Muscle layer of colon (tissue), 2 donors: ENCODE measurements around the gene MEF2C.

Experiments used
- H3K27ac ChIP-seq: one replicate; pipeline ENCODE4 v1.7.0; 2013; ENCODE audit warnings: low read depth, mild to moderate bottlenecking, low read length, moderate library complexity
- H3K27me3 ChIP-seq, 2 donors: one replicate each; pipeline ENCODE4 v1.7.0; 2013; ENCODE audit warnings: low read length in 2 of 2, mild to moderate bottlenecking in 2 of 2; ENCODE audit not compliant: insufficient read depth in 2 of 2, control insufficient read depth in 1 of 2
- H3K36me3 ChIP-seq: one replicate; pipeline ENCODE4 v1.7.0; 2013; ENCODE audit warnings: mild to moderate bottlenecking, low read length; ENCODE audit not compliant: insufficient read depth
- H3K4me1 ChIP-seq: one replicate; pipeline ENCODE4 v1.7.0; 2013; ENCODE audit warnings: mild to moderate bottlenecking, low read length; ENCODE audit not compliant: insufficient read depth
- H3K4me3 ChIP-seq, 2 donors: one replicate each; pipeline ENCODE4 v1.7.0; 2013; ENCODE audit warnings: low read length in 2 of 2, low read depth in 1 of 2, mild to moderate bottlenecking in 1 of 2, moderate library complexity in 1 of 2
- H3K9ac ChIP-seq: one replicate; pipeline ENCODE4 v1.7.0; 2013; ENCODE audit warnings: low read length
- H3K9me3 ChIP-seq: one replicate; pipeline ENCODE4 v1.7.0; 2013; ENCODE audit warnings: mild to moderate bottlenecking, low read length
- donor health status: abdominal sarcoma.
- donor health status: Adenocarcinoma of cecum.

Gene MEF2C

GRCh38 chr5:88876714-88877113 lies 6.3 kb downstream of the MEF2C start:
- H3K27ac ChIP-seq: no peak overlapping the region
- peaks cover 34% of the 10 kb centered on the region for H3K4me1 ChIP-seq
- H3K27me3 ChIP-seq: no peaks in the 10 kb centered on the region
- H3K36me3 ChIP-seq: no peaks in the 10 kb centered on the region
- no peak overlapping the region for H3K9ac ChIP-seq
- no peaks in the 10 kb centered on the region for H3K9me3 ChIP-seq
- H3K4me3 ChIP-seq: no peak overlapping the region

- H3K27me3 ChIP-seq: no peaks in the 10 kb centered on the region
- H3K27ac ChIP-seq: no peak overlapping the region
- peaks cover 34% of the 10 kb centered on the region for H3K4me1 ChIP-seq
- no peaks in the 10 kb centered on the region for H3K9me3 ChIP-seq
- H3K36me3 ChIP-seq: no peaks in the 10 kb centered on the region
- H3K9ac ChIP-seq: no peak overlapping the region
- no peak overlapping the region for H3K4me3 ChIP-seq
Measured at GRCh38 chr5:88875341-88876234, 7.4 kb downstream of the MEF2C start.

GRCh38 chr5:88873447-88873846 lies 9.5 kb downstream of the MEF2C start:
- no peak overlapping the region for H3K9ac ChIP-seq

GRCh38 chr5:88872971-88873370 lies 10.0 kb downstream of the MEF2C start:
- Histone ChIP-seq H3K36me3 (no peaks in the 10 kb centered on the region), H3K9me3 (no peaks in the 10 kb centered on the region), H3K27me3 (no peaks in the 10 kb centered on the region), H3K4me3 (no peak overlapping the region), H3K27ac (no peak overlapping the region), H3K4me1 (peaks cover 22% of the 10 kb centered on the region), H3K9ac (no peak overlapping the region)

More at GRCh38 chr5:88873447-88873846, 9.5 kb downstream of the MEF2C start:
- Histone ChIP-seq H3K4me1 (peaks cover 25% of the 10 kb centered on the region), H3K4me3 (no peak overlapping the region), H3K27ac (no peak overlapping the region), H3K27me3 (no peaks in the 10 kb centered on the region), H3K36me3 (no peaks in the 10 kb centered on the region), H3K9me3 (no peaks in the 10 kb centered on the region)

- Histone ChIP-seq H3K36me3 (no peaks in the 10 kb centered on the region), H3K27me3 (no peaks in the 10 kb centered on the region), H3K4me3 (no peak overlapping the region), H3K9me3 (no peaks in the 10 kb centered on the region), H3K4me1 (peaks cover 4% of the 10 kb centered on the region), H3K9ac (no peak overlapping the region), H3K27ac (no peak overlapping the region)
Measured at GRCh38 chr5:88870285-88870684, 12.7 kb downstream of the MEF2C start.

- Histone ChIP-seq H3K36me3 (no peaks in the 10 kb centered on the region), H3K27me3 (no peaks in the 10 kb centered on the region), H3K9ac (no peak overlapping the region), H3K4me3 (no peak overlapping the region), H3K9me3 (no peaks in the 10 kb centered on the region), H3K27ac (no peak overlapping the region), H3K4me1 (no peaks in the 10 kb centered on the region)
Measured at GRCh38 chr5:88868468-88869068, 14.4 kb downstream of the MEF2C start.

- H3K27ac ChIP-seq: no peak overlapping the region
- no peak overlapping the region for H3K4me3 ChIP-seq
- H3K9ac ChIP-seq: no peak overlapping the region
Measured at GRCh38 chr5:88867638-88868037, 15.3 kb downstream of the MEF2C start.

GRCh38 chr5:88863523-88863922 lies 19.5 kb downstream of the MEF2C start:
- H3K9me3 ChIP-seq: no peaks in the 10 kb centered on the region
- no peaks in the 10 kb centered on the region for H3K4me1 ChIP-seq
- H3K4me3 ChIP-seq: no peak overlapping the region
- no peaks in the 10 kb centered on the region for H3K36me3 ChIP-seq
- no peak overlapping the region for H3K27ac ChIP-seq
- no peaks in the 10 kb centered on the region for H3K27me3 ChIP-seq
- H3K9ac ChIP-seq: no peak overlapping the region

More at GRCh38 chr5:88867638-88868037, 15.3 kb downstream of the MEF2C start:
- Histone ChIP-seq H3K27me3 (no peaks in the 10 kb centered on the region), H3K4me1 (no peaks in the 10 kb centered on the region), H3K36me3 (no peaks in the 10 kb centered on the region), H3K9me3 (no peaks in the 10 kb centered on the region)

GRCh38 chr5:88862547-88863175 lies 20.3 kb downstream of the MEF2C start:
- no peaks in the 10 kb centered on the region for H3K27me3 ChIP-seq
- H3K9ac ChIP-seq: no peak overlapping the region
- H3K4me3 ChIP-seq: no peak overlapping the region
- no peak overlapping the region for H3K27ac ChIP-seq
- H3K36me3 ChIP-seq: no peaks in the 10 kb centered on the region
- H3K9me3 ChIP-seq: no peaks in the 10 kb centered on the region
- H3K4me1 ChIP-seq: no peaks in the 10 kb centered on the region

GRCh38 chr5:88861231-88861630 lies 21.8 kb downstream of the MEF2C start:
- Histone ChIP-seq H3K4me3 (no peak overlapping the region), H3K4me1 (no peaks in the 10 kb centered on the region), H3K27ac (no peak overlapping the region), H3K27me3 (no peaks in the 10 kb centered on the region), H3K9me3 (no peaks in the 10 kb centered on the region), H3K36me3 (no peaks in the 10 kb centered on the region), H3K9ac (no peak overlapping the region)

GRCh38 chr5:88860501-88860900 lies 22.5 kb downstream of the MEF2C start:
- no peaks in the 10 kb centered on the region for H3K36me3 ChIP-seq
- no peak overlapping the region for H3K9ac ChIP-seq
- no peak overlapping the region for H3K27ac ChIP-seq
- H3K27me3 ChIP-seq: no peaks in the 10 kb centered on the region
- H3K4me3 ChIP-seq: no peak overlapping the region
- no peaks in the 10 kb centered on the region for H3K4me1 ChIP-seq
- no peaks in the 10 kb centered on the region for H3K9me3 ChIP-seq
